ENCODE measurements around the gene MGMT.

MGMT gene

DNA sequence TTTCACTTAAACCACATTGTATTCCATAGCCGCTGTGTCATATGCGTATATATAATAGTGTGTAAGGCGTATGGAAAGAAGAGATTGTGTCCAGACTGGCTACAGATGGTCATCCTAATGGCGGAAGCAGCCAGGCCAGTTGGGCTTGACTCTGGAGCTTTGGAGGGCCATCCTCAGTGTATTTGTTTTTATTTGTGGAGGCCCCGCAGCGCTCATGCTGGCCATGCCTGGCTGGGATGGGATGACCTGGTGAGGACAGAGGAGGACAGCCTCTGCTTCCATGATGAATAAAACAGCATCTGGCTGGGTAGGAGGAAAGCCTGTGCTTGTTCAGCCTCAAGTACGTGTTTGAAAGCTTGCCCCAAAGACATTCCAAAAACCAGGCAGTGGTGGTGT is 276.7 kb downstream of the MGMT start:
- 93 to 96% methylated on average over 7 of the region's 7 CpGs for WGBS, 2 experiments
- Histone ChIP-seq H3K27ac (ENCODE audit: insufficient read depth, low read depth, low read length, poor library complexity, severe bottlenecking) (no peak overlapping the region), H3K36me3 (ENCODE audit: control insufficient read depth, insufficient read depth, low read length) (no peaks in the 10 kb centered on the region), H3K4me1 (ENCODE audit: control insufficient read depth, insufficient read depth, low read length) (no peaks in the 10 kb centered on the region), H3K9me3 (ENCODE audit: control insufficient read depth, low read length) (no peaks in the 10 kb centered on the region), H3K27me3 (ENCODE audit: control insufficient read depth, insufficient read depth, low read length, poor library complexity, severe bottlenecking) (no peaks in the 10 kb centered on the region), H3K4me3 (ENCODE audit: insufficient read depth, low read depth, low read length) (no peak overlapping the region)

DNA sequence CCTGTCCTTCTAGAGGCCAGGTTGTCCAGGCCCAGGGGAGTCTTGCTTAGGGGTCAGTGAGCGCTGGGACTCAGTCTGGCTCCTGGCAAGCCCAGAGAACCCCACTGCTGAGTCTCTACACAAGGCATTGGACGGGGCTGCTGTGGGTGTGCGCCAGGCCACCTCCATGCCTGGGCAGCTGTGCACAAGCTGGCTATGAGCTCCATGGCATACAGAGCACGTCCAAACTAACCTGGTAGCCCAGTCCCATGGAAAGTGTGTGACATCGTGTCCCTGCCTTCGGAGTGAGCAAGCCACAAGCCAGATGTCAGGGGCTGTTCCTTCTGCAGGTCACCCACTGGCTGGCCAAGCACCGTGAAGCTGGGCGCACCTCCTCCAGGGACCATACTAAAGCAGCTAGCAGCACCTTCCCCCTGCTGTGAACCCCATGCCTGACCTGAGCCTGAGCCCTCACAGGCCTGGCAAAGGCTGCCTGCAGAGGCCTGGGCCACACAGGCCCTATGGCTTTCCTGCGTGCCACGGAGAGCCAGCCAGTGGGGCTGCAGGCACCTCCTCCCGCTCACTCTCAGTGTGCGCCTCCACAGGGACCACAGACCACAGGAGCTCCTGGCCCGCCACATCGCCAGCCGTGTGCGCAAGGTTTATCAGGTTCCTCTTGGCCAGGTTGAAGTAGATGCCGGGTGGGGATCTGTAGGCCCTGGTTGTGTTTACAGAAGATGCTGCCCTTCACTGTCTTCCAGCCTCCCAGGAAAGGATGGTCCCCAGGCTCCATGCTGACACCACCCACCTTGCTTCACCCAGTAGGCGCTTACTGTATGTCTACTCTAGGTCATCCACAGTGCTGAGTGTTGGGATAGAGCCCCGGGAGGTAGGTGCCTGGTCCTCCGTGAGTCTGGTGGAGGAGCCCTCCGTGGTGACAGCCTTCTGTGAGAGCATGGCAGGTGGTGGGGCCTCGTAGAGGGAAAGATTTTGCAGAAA is 277.4 kb downstream of the MGMT start:
- Histone ChIP-seq H3K36me3 (ENCODE audit: control insufficient read depth, insufficient read depth, low read length) (no peaks in the 10 kb centered on the region), H3K9me3 (ENCODE audit: control insufficient read depth, low read length) (peaks cover 2% of the 10 kb centered on the region), H3K4me1 (ENCODE audit: control insufficient read depth, insufficient read depth, low read length) (no peaks in the 10 kb centered on the region), H3K27ac (ENCODE audit: insufficient read depth, low read depth, low read length, poor library complexity, severe bottlenecking) (no peak overlapping the region), H3K4me3 (ENCODE audit: insufficient read depth, low read depth, low read length) (no peak overlapping the region), H3K27me3 (ENCODE audit: control insufficient read depth, insufficient read depth, low read length, poor library complexity, severe bottlenecking) (no peaks in the 10 kb centered on the region)
- WGBS, 2 experiments = 95% methylated on average over 22 of the region's 22 CpGs

DNA sequence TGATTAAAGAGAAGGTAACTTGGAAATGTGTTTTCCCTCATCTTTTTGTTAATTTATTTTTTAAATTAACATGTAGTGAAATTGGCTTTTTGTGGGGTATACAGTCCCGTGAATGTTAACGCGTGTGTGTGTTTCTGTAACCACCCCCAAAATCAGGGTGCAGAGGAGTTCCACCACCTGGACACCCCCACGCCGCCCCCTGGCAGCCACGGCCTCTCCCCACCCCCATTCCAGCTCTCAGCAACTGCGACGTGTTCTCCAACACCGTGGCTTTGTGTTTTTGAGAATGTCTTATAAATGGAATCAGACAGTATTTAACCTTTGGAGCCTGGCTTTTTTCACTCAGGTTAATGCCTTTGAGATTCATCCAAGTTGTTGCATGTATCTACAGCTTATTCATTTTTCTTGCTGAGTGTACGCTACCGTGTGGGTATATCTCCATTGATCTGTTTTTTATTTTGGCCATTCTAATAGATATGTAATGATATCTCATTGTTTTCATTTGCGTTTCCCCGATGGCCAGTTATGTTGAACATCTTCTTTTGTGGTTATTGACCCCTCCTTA is 278.2 kb downstream of the MGMT start:
- Histone ChIP-seq H3K9me3 (ENCODE audit: control insufficient read depth, low read length) (peaks cover 2% of the 10 kb centered on the region), H3K36me3 (ENCODE audit: control insufficient read depth, insufficient read depth, low read length) (no peaks in the 10 kb centered on the region), H3K27ac (ENCODE audit: insufficient read depth, low read depth, low read length, poor library complexity, severe bottlenecking) (no peak overlapping the region), H3K4me3 (ENCODE audit: insufficient read depth, low read depth, low read length) (no peak overlapping the region), H3K27me3 (ENCODE audit: control insufficient read depth, insufficient read depth, low read length, poor library complexity, severe bottlenecking) (no peaks in the 10 kb centered on the region), H3K4me1 (ENCODE audit: control insufficient read depth, insufficient read depth, low read length) (no peaks in the 10 kb centered on the region)
- WGBS, 2 experiments = 94 to 96% methylated on average over 7 to 13 of the region's 13 CpGs

GRCh38 chr10:129754211-129755050 is 287.4 kb downstream of the MGMT start:
- Histone ChIP-seq H3K27ac (ENCODE audit: insufficient read depth, low read depth, low read length, poor library complexity, severe bottlenecking) (no peak overlapping the region), H3K27me3 (ENCODE audit: control insufficient read depth, insufficient read depth, low read length, poor library complexity, severe bottlenecking) (no peaks in the 10 kb centered on the region), H3K9me3 (ENCODE audit: control insufficient read depth, low read length) (no peaks in the 10 kb centered on the region), H3K4me1 (ENCODE audit: control insufficient read depth, insufficient read depth, low read length) (no peaks in the 10 kb centered on the region), H3K36me3 (ENCODE audit: control insufficient read depth, insufficient read depth, low read length) (no peaks in the 10 kb centered on the region), H3K4me3 (ENCODE audit: insufficient read depth, low read depth, low read length) (no peak overlapping the region)
- 83 to 84% methylated on average over 11 of the region's 11 CpGs for WGBS, 2 experiments

- no peaks in the 10 kb centered on the region for H3K36me3 ChIP-seq (ENCODE audit: control insufficient read depth, insufficient read depth, low read length)
- H3K27me3 ChIP-seq (ENCODE audit: control insufficient read depth, insufficient read depth, low read length, poor library complexity, severe bottlenecking) = no peaks in the 10 kb centered on the region
- whole genome bisulfite sequencing, 2 experiments = 86 to 89% methylated on average over 2 of the region's 2 CpGs
Measured at GRCh38 chr10:129755158-129755591, 288.1 kb downstream of the MGMT start.

GRCh38 chr10:129755621-129756020 is 288.6 kb downstream of the MGMT start:
- no peaks in the 10 kb centered on the region for H3K9me3 ChIP-seq (ENCODE audit: control insufficient read depth, low read length)
- H3K4me1 ChIP-seq (ENCODE audit: control insufficient read depth, insufficient read depth, low read length) = no peaks in the 10 kb centered on the region
- 92 to 94% methylated on average over 9 of the region's 9 CpGs for WGBS, 2 experiments

More at GRCh38 chr10:129755158-129755591, 288.1 kb downstream of the MGMT start:
- Histone ChIP-seq H3K4me1 (ENCODE audit: control insufficient read depth, insufficient read depth, low read length) (no peaks in the 10 kb centered on the region), H3K9me3 (ENCODE audit: control insufficient read depth, low read length) (no peaks in the 10 kb centered on the region), H3K27ac (ENCODE audit: insufficient read depth, low read depth, low read length, poor library complexity, severe bottlenecking) (no peak overlapping the region), H3K4me3 (ENCODE audit: insufficient read depth, low read depth, low read length) (no peak overlapping the region)

GRCh38 chr10:129756912-129757901 is 290.2 kb downstream of the MGMT start:
- 87 to 89% methylated on average over 21 of the region's 21 CpGs for WGBS, 2 experiments
- Histone ChIP-seq H3K4me3 (ENCODE audit: insufficient read depth, low read depth, low read length) (no peak overlapping the region), H3K4me1 (ENCODE audit: control insufficient read depth, insufficient read depth, low read length) (no peaks in the 10 kb centered on the region), H3K27ac (ENCODE audit: insufficient read depth, low read depth, low read length, poor library complexity, severe bottlenecking) (no peak overlapping the region), H3K9me3 (ENCODE audit: control insufficient read depth, low read length) (no peaks in the 10 kb centered on the region), H3K36me3 (ENCODE audit: control insufficient read depth, insufficient read depth, low read length) (no peaks in the 10 kb centered on the region), H3K27me3 (ENCODE audit: control insufficient read depth, insufficient read depth, low read length, poor library complexity, severe bottlenecking) (no peaks in the 10 kb centered on the region)

More at GRCh38 chr10:129755621-129756020, 288.6 kb downstream of the MGMT start:
- Histone ChIP-seq H3K27ac (ENCODE audit: insufficient read depth, low read depth, low read length, poor library complexity, severe bottlenecking) (no peak overlapping the region), H3K36me3 (ENCODE audit: control insufficient read depth, insufficient read depth, low read length) (no peaks in the 10 kb centered on the region), H3K4me3 (ENCODE audit: insufficient read depth, low read depth, low read length) (no peak overlapping the region), H3K27me3 (ENCODE audit: control insufficient read depth, insufficient read depth, low read length, poor library complexity, severe bottlenecking) (no peaks in the 10 kb centered on the region)

- Histone ChIP-seq H3K27ac (ENCODE audit: insufficient read depth, low read depth, low read length, poor library complexity, severe bottlenecking) (no peak overlapping the region), H3K27me3 (ENCODE audit: control insufficient read depth, insufficient read depth, low read length, poor library complexity, severe bottlenecking) (no peaks in the 10 kb centered on the region), H3K4me1 (ENCODE audit: control insufficient read depth, insufficient read depth, low read length) (peaks cover 5% of the 10 kb centered on the region), H3K4me3 (ENCODE audit: insufficient read depth, low read depth, low read length) (no peak overlapping the region), H3K36me3 (ENCODE audit: control insufficient read depth, insufficient read depth, low read length) (no peaks in the 10 kb centered on the region), H3K9me3 (ENCODE audit: control insufficient read depth, low read length) (no peaks in the 10 kb centered on the region)
- 94% methylated on average over 22 of the region's 22 CpGs for WGBS, 2 experiments
Measured at GRCh38 chr10:129758207-129759021, 291.4 kb downstream of the MGMT start.

Measured in ectodermal cell (in vitro differentiated cells).